ENCODE data around the gene TMEM132A. TPM values are rescaled to one million over a fixed set of nuclear protein-coding genes. Genes with fewer than 3 reads are reported as not detected.

TMEM132A gene
- total and polyA plus RNA-seq, 2 of the 13 experiments (the other 11 are each of a cell fraction or from before 2014, with no cell fraction given): 11.1 to 32.9 TPM

DNA sequence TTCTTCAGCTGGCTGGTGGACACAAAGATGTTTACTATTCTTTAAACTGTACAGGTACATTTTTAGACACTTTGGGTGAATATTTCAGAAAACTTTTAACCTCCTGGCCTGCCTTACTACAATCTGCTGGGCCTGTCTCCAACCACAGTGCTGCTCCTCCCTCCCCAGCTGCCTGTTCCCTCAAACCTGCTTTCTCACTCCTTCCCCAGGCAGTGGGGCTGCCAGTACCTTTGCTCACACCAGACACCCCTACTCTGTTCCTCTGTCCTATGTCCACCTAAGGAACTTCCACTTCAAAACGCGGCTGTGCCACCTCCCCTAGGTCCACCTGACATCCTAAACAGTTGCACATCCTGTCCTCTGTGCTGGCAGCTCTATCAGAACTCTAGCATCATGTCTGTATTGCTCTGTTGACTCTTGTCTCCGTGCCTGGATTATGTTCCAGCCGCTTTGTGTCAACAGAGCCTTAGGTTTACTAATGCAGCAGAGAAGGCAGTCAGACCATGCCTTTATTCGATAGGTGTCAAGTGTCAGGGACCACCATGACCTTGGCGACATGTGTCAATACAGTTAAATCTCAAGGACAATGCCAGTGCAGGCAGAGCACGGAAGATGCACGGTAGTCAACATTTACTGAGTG lies 43.5 kb upstream of the TMEM132A start (continued):
- TF ChIP-seq, protein P1, sequence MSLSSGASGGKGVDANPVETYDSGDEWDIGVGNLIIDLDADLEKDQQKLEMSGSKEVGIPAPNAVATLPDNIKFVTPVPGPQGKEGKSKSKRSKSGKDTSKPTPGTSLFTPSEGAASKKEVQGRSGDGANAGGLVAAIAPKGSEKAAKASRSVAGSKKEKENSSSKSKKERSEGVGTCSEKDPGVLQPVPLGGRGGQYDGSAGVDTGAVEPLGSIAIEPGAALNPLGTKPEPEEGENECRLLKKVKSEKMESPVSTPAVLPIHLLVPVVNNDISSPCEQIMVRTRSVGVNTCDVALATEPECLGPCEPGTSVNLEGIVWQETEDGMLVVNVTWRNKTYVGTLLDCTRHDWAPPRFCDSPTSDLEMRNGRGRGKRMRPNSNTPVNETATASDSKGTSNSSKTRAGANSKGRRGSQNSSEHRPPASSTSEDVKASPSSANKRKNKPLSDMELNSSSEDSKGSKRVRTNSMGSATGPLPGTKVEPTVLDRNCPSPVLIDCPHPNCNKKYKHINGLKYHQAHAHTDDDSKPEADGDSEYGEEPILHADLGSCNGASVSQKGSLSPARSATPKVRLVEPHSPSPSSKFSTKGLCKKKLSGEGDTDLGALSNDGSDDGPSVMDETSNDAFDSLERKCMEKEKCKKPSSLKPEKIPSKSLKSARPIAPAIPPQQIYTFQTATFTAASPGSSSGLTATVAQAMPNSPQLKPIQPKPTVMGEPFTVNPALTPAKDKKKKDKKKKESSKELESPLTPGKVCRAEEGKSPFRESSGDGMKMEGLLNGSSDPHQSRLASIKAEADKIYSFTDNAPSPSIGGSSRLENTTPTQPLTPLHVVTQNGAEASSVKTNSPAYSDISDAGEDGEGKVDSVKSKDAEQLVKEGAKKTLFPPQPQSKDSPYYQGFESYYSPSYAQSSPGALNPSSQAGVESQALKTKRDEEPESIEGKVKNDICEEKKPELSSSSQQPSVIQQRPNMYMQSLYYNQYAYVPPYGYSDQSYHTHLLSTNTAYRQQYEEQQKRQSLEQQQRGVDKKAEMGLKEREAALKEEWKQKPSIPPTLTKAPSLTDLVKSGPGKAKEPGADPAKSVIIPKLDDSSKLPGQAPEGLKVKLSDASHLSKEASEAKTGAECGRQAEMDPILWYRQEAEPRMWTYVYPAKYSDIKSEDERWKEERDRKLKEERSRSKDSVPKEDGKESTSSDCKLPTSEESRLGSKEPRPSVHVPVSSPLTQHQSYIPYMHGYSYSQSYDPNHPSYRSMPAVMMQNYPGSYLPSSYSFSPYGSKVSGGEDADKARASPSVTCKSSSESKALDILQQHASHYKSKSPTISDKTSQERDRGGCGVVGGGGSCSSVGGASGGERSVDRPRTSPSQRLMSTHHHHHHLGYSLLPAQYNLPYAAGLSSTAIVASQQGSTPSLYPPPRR (CRISPR knock-in tag; IDR thresholded peaks at IDR 0.05; ENCODE audit: borderline replicate concordance): peak; percentile 100
- TF ChIP-seq, protein P2, sequence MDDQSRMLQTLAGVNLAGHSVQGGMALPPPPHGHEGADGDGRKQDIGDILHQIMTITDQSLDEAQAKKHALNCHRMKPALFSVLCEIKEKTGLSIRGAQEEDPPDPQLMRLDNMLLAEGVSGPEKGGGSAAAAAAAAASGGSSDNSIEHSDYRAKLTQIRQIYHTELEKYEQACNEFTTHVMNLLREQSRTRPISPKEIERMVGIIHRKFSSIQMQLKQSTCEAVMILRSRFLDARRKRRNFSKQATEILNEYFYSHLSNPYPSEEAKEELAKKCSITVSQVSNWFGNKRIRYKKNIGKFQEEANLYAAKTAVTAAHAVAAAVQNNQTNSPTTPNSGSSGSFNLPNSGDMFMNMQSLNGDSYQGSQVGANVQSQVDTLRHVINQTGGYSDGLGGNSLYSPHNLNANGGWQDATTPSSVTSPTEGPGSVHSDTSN (CRISPR knock-in tag; IDR thresholded peaks at IDR 0.05; ENCODE audit: borderline replicate concordance): no peak
- TF ChIP-seq, protein P3, sequence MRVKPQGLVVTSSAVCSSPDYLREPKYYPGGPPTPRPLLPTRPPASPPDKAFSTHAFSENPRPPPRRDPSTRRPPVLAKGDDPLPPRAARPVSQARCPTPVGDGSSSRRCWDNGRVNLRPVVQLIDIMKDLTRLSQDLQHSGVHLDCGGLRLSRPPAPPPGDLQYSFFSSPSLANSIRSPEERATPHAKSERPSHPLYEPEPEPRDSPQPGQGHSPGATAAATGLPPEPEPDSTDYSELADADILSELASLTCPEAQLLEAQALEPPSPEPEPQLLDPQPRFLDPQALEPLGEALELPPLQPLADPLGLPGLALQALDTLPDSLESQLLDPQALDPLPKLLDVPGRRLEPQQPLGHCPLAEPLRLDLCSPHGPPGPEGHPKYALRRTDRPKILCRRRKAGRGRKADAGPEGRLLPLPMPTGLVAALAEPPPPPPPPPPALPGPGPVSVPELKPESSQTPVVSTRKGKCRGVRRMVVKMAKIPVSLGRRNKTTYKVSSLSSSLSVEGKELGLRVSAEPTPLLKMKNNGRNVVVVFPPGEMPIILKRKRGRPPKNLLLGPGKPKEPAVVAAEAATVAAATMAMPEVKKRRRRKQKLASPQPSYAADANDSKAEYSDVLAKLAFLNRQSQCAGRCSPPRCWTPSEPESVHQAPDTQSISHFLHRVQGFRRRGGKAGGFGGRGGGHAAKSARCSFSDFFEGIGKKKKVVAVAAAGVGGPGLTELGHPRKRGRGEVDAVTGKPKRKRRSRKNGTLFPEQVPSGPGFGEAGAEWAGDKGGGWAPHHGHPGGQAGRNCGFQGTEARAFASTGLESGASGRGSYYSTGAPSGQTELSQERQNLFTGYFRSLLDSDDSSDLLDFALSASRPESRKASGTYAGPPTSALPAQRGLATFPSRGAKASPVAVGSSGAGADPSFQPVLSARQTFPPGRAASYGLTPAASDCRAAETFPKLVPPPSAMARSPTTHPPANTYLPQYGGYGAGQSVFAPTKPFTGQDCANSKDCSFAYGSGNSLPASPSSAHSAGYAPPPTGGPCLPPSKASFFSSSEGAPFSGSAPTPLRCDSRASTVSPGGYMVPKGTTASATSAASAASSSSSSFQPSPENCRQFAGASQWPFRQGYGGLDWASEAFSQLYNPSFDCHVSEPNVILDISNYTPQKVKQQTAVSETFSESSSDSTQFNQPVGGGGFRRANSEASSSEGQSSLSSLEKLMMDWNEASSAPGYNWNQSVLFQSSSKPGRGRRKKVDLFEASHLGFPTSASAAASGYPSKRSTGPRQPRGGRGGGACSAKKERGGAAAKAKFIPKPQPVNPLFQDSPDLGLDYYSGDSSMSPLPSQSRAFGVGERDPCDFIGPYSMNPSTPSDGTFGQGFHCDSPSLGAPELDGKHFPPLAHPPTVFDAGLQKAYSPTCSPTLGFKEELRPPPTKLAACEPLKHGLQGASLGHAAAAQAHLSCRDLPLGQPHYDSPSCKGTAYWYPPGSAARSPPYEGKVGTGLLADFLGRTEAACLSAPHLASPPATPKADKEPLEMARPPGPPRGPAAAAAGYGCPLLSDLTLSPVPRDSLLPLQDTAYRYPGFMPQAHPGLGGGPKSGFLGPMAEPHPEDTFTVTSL (CRISPR knock-in tag; IDR thresholded peaks at IDR 0.05; ENCODE audit: borderline replicate concordance): peak; percentile 98
- TF ChIP-seq ZNF431 (CRISPR knock-in tag; IDR thresholded peaks at IDR 0.05; ENCODE audit: borderline replicate concordance, low read depth) (no peak; the same call in 1 of the 2 replicates), MYNN (CRISPR knock-in tag; IDR thresholded peaks at IDR 0.05; ENCODE audit: low read depth) (no peak), ZKSCAN1 (IDR thresholded peaks at IDR 0.05; ENCODE audit: low read length) (no peak), HDAC6 (IDR thresholded peaks at IDR 0.05; ENCODE audit: low read depth, low read length) (no peak), KDM1A (CRISPR knock-in tag; IDR thresholded peaks at IDR 0.05) (peak; percentile 92; the same call in 1 of the 2 replicates), KDM5B (CRISPR knock-in tag; IDR thresholded peaks at IDR 0.05; ENCODE audit: borderline replicate concordance) (peak; percentile 58; the same call in 1 of the 2 replicates)
- TF ChIP-seq, protein P4, sequence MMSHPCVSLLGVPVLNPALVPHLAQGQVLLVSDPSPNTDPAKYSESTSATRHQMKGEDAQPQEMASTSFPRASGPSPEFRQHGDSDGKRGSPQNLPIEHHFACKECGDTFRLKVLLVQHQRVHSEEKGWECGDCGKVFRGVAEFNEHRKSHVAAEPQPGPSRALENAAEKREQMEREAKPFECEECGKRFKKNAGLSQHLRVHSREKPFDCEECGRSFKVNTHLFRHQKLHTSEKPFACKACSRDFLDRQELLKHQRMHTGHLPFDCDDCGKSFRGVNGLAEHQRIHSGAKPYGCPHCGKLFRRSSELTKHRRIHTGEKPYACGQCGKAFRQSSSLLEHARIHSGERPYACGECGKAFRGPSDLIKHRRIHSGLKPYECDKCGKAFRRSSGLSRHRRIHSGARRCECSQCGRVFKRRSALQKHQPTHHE (CRISPR knock-in tag; IDR thresholded peaks at IDR 0.05; ENCODE audit: borderline replicate concordance): no peak; the same call in 1 of the 2 replicates
- TF ChIP-seq, protein P5, sequence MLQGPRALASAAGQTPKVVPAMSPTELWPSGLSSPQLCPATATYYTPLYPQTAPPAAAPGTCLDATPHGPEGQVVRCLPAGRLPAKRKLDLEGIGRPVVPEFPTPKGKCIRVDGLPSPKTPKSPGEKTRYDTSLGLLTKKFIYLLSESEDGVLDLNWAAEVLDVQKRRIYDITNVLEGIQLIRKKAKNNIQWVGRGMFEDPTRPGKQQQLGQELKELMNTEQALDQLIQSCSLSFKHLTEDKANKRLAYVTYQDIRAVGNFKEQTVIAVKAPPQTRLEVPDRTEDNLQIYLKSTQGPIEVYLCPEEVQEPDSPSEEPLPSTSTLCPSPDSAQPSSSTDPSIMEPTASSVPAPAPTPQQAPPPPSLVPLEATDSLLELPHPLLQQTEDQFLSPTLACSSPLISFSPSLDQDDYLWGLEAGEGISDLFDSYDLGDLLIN (CRISPR knock-in tag; IDR thresholded peaks at IDR 0.05; ENCODE audit: borderline replicate concordance): no peak
- TF ChIP-seq, protein P6, sequence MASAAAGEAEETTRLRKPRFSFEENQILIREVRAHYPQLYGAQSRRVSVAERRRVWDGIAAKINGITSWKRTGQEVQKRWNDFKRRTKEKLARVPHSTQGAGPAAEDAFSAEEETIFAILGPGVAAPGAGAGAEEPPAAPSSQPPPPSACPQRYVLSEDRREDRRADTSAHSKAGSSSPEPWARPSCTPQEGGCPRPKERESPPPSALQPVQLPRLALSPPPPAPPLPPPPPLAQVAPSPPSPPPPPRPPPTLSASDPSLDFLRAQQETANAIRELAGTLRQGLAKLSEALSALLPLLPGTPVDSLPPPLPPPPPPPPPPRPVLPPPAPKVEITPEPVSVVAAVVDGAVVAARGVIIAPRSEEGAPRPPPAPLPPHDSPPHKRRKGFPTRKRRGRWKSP (CRISPR knock-in tag; IDR thresholded peaks at IDR 0.05): peak; percentile 87
